NCI-H146 treated with DMSO at 0.1 percent for 48 hours (cell line): ENCODE data around the gene KCNQ2.
"Not testable (repeated sequence)": the region's sequence is repeated elsewhere in the genome, so short reads cannot be mapped to it uniquely, and the experiment has no call there.

Experiments used
- DNase-seq: peaks from one replicate; lab custom pipeline; 2025; ENCODE audit not compliant: unreplicated experiment; lab: John Stamatoyannopoulos, UW

KCNQ2 gene

GRCh38 chr20:63471981-63472831 is at the start of gene KCNQ2:
Gene KCNQ2 (minus strand): TSS chr20:63472655. CDS start chr20:63472463, 192 bp downstream.
- no peak for DNase-seq

GRCh38 chr20:63521602-63522001 is 49.1 kb upstream of the KCNQ2 start:
- no peak for DNase-seq

DNA sequence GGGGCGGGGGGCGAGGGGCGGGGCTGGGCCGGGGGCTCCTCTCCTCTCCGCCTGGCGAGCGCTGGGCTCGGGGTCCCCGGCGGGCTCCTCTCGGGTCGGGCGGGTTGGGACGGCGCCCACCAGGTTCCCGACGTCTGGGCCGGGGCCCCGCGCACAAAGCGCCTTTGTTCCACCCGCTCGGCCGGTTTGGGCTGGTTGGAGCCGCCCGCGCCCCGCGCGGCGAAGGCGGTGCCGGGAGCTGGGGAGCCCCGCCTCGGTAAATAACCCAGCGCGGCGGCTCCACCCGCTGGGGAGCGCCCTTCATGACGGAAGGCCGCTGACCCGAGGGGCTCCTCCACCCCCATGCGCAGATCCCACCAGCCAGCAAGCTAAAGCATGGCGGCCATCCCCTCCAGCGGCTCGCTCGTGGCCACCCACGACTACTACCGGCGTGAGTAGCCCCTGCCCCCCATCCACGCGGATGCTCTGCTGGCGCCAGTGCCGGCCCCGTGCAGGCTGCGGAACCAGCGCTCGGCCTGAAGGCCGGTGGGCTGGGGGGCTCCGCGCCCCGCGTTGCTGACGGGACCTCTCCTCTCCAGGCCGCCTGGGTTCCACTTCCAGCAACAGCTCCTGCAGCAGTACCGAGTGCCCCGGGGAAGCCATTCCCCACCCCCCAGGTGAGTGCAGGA is 48.6 kb upstream of the KCNQ2 start:
- DNase-seq, result peak; percentile 31

DNA sequence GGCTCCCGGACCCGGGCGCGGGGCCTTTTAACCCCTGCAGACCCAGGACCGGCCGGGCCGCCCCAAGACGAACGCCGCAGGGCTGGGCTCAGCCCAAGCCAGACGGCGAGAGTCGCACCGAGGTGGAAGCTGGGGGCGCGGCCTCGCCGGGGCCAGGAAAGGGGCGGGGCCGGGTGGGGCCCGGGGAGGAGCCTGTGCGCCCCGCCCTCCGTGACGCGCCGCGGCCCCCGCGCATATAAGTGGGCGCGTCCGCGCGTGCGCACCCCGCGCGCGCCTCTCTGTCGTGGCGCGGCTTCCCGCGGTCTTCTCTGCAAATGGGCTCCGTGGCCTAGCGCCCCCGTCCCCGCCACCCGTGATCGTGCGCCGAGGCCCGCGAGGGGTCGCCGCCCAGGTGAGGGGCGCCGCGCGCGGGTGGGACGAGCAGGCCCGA is 48.1 kb upstream of the KCNQ2 start, which contains the start of gene PPDPF:
Gene PPDPF, plus strand, starts transcription at position 262 of the 430 bp plus-strand sequence. CDS start 544 bp downstream, outside the sequence.
- DNase-seq, result peak; percentile 68

DNA sequence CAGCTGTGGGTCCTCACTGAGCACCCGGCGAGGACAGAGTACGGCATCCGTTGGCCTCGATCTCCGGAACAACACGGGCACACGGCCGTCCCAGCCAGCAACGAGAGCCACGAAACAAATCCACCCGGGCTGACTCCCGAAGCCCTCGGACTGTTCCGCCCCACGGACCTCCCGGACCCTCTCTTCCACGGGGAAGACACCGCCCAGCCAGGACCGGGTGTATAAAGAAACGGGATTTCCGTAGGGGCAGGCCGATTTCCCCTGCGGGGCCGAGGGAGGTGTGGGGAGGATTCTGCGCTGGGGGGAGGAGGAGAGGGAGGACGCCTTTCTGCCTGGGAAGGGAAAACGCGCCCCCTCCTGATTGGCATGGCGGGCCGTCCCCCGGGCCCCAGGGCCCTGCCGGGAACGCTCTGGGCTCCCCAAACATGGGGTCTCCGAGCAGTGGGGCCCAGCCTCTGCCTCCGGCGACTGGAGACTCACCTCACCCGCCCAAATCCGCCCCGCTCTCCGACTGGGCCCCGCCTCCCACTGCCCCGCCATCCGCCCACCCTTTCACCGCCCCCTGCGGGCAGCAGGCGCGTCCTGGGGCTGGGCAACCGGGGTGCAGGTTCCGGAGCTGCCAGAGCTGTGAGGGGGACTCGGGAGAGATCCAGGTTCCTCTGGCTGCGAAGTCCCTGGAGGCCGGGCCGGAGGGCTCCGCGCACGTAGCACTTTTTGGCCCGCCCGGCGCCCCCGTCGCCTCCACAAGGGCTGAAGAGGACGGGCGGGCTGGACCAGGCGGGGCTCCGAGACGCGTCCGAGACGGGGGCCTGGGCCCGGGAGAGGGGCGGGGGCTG is 47.4 kb upstream of the KCNQ2 start:
- DNase-seq, result peak; percentile 68

DNA sequence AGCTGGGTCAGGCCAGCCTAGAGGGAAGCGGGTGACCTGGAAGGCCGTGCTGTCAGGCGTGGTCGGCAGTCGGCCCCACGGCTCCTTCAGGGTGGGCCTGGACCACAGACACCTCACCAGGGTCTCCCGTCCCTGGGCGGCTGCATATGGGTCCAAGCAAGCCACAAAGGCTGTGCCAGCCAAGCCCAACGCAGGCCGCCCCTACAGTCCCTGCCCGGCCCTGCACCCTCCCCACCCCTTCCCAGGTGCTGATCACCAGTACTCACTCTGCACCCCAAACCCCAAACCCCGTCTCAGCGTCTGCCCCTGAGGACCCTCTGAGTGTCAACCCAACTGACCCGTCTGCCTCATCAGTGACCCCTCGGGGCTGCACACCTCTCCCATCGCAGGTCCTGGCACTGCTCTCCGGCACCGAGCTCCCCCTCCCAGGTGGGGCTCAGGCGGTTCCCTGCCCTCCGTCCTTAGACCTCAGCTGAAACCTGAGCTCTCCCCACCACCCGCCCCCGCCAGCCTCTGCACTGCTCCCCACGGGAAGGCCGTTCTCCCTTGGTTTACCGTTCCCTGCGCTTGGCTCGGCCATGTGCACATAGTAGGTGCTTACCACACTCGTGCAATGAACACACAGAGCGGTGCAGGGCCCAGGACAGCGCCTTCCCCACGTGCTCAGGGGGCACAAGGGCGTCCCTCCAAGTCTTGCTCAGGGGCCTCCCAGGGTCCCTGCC is 46.7 kb upstream of the KCNQ2 start:
- DNase-seq, result no peak

DNA sequence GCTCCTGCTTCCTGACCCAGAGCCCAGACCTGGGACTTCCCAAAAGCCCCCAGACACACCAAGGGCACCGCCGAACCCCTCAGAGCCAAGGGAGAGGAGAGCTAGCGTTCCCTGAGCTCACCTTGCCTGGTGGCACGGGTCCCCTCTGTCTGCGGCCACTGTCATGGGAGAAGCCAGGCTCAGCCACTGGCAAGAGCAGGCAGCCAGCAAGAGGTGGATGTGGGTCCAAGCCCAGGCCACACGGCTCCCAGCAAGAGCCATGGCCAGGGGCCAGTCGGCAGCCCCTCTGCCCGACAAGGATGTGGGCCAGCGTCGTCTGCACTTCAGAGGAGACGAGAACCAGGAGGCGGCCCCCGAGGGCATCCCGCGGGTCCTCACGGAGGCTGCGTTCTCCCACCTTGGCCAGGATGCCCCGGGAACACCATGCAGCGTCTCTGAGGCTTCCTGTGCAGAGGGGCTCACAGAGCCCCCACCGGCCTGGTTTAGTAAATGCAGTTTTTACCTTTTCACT is 46.0 kb upstream of the KCNQ2 start:
- DNase-seq, result no peak

DNA sequence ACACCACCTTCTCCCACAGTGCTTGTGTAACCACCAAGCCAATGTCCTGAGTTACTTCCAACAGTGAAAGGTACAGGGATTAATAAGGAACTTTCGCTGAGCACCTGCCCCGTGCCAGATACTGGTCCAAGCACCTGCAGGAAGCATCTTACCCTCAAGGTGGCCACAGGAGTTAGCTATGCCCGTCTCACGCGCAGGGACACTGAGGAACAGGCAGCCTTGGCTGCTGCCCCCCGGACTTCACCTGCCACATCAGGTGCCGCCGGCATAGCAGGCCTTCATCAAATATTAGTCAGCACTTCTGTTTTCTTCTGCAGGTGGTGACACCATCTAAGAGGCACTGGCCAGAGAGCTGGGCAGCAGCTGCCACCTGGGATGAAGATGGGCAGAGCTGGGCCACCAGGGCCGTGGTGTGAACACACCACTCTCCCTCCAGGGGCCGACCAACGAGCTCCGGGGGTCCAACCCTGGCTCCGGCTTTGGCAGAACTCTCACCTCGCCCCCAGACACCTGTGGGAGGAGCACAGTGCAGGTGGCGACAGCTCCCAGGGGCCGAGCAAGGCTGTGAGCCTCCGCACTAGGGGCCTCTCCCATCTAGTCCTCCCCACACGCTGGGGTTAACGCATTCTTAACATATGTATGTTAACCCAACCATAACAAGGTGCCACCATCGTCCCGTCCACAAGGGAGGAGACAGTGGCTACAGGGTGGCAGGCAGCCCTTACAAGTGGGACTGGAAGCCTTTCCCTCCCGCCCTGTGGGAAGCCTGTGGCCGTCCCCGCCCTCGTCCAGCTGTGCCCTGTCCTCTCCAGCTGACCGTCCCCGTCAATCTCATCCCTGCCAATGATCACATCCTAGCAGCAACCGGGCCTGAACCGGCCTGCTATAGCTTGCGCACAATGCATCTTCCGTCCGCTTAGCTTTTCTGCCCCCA is 45.2 kb upstream of the KCNQ2 start:
- DNase-seq, result no peak

DNA sequence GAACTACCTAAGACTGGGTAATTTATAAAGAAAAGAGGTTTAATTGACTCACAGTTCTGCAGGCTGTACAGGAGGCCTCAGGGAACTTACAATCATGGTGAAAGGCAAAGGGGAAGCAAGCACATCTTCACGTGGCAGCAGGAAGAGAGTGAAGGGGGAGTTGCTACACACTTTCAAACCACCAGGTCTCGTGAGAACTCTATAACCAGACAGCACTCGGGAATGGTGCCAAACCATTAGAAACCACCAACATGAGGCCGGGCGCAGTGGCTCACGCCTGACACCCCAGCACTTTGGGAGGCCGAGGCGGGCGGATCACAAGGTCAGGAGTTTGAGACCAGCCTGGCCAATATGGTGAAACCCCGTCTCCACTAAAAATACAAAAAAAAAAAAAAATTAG is 42.1 kb upstream of the KCNQ2 start:
- DNase-seq, result not testable (repeated sequence)

- DNase-seq, result no peak
Measured at GRCh38 chr20:63513207-63513606, 40.8 kb upstream of the KCNQ2 start.

- no peak for DNase-seq
Measured at GRCh38 chr20:63509088-63509564, 36.7 kb upstream of the KCNQ2 start.

GRCh38 chr20:63508072-63508768 is 35.8 kb upstream of the KCNQ2 start:
- no peak for DNase-seq

GRCh38 chr20:63507083-63507743 is 34.8 kb upstream of the KCNQ2 start:
- DNase-seq, result no peak

DNA sequence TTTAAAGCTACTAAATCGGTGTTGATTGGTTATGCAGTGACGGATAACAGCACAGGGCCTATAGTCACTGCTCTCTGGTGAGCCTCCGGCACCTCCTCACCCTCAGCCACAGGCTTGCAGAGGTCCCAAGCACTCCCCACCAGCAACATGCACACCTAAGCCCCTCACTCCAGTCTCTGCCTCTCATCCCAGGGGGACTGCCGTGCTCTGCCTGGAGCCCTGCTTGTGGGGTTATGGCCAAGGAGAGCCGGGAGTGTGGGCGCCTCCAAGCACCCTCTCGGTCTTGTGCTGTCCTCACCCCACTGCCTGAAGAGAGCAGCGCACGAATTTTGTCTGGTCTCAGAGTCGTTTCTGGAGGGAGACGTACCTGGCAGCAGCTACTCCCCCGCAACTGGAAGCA is 33.3 kb upstream of the KCNQ2 start:
- DNase-seq, result no peak

GRCh38 chr20:63505281-63505680 is 32.8 kb upstream of the KCNQ2 start:
- DNase-seq, result no peak

DNA sequence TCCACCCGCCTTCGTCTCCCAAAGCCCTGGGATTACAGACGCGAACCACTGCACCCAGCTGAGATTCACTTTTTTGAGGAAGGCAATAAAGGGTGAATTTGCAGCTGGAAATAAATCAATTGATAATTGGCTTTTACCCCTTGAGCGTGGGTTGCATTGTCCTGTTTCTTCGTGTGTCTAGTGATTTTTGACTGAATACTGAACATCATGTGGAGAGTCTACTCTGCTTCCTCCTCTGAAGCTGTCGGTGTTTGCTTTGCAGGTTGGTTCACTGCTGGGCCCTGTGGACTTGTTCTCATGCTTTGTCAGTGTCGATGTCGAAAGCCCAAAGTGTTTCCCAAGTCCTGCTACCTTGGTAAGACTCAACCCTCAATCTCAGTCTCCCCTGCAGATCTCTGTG is 32.2 kb upstream of the KCNQ2 start:
- no peak for DNase-seq

- DNase-seq, result no peak
Measured at GRCh38 chr20:63503524-63503923, 31.1 kb upstream of the KCNQ2 start.

GRCh38 chr20:63502671-63503172 is 30.3 kb upstream of the KCNQ2 start:
- DNase-seq, result peak; percentile 89
